ENCODE results near the gene R3HDML.

The R3HDML gene

GRCh38 chr20:44396369-44397130 is 59.7 kb downstream of the R3HDML start:
- DNase-seq (no peak), ATAC-seq (no peak)
- H3K9me3 Mint-ChIP-seq, result no peaks in the 10 kb centered on the region
- peaks cover 8% of the 10 kb centered on the region for H3K27me3 Mint-ChIP-seq
- no peak overlapping the region for H3K4me3 Mint-ChIP-seq
- no peak overlapping the region for H3K27ac Mint-ChIP-seq
- no peaks in the 10 kb centered on the region for H3K4me1 Mint-ChIP-seq

GRCh38 chr20:44398335-44398734 is 61.5 kb downstream of the R3HDML start:
- Mint-ChIP-seq H3K4me1 (no peaks in the 10 kb centered on the region), H3K27me3 (peaks cover 8% of the 10 kb centered on the region), H3K27ac (no peak overlapping the region), H3K9me3 (no peaks in the 10 kb centered on the region), H3K4me3 (no peak overlapping the region)
- ATAC-seq (no peak), DNase-seq (no peak)

DNA sequence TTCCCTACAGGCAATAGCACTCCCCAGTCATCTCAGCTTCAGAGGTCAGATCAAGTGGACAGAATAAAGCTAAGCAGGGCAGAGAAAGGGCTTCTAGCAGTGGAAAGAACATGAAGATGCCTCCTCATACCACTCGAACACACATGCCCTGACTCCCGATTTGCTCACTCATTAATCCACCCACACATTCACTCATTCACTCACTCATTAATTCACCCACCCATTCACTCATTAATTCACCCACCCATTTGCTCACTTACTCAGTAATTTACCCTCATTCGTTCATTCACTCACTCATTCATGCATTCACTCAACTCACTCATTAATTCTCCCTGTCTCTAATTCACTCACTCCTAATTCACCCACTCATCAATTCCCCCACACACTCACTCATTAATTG is 62.6 kb downstream of the R3HDML start:
- peaks cover 8% of the 10 kb centered on the region for H3K27me3 Mint-ChIP-seq
- DNase-seq, result no peak
- H3K9me3 Mint-ChIP-seq, result peaks cover 0 to 3% of the 10 kb centered on the region in 2 donors
- H3K4me3 Mint-ChIP-seq, result no peak overlapping the region
- no peaks in the 10 kb centered on the region for H3K4me1 Mint-ChIP-seq
- ATAC-seq, result no peak
- H3K27ac Mint-ChIP-seq, result no peak overlapping the region

DNA sequence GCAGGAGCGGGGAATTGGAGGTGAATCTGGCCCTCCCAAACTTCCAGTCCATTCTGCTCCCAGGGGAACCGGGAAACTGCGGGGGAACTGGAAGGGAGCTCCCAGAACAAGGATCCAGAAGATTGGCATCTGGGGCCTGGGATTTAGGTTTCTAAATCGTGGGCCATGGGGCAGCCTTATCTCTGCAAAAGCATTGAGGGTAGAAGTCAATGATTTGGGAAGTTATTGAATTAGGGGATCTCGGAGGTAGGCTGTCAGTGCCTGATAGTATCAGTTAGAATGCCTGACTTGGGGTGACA is 63.8 kb downstream of the R3HDML start:
- ATAC-seq, result no peak
- no peak for DNase-seq
- Mint-ChIP-seq H3K27ac (no peak overlapping the region), H3K27me3 (peaks cover 8% of the 10 kb centered on the region), H3K9me3 (peaks cover 0 to 7% of the 10 kb centered on the region in 2 donors), H3K4me3 (no peak overlapping the region), H3K4me1 (no peaks in the 10 kb centered on the region)
